Ishikawa (cell line): ENCODE measurements around the gene TMSB15C.

Source experiments
- CEBPB ChIP-seq: IDR thresholded peaks from 2 replicates; pipeline ENCODE4 v1.6.1; 2012
- CREB1 ChIP-seq: IDR thresholded peaks from 2 replicates; pipeline ENCODE4 v1.6.1; 2012; ENCODE audit warnings: low read depth
- EP300 ChIP-seq: IDR thresholded peaks from 2 replicates; pipeline ENCODE4 v1.6.1; 2012; ENCODE audit warnings: borderline replicate concordance
- RAD21 ChIP-seq: IDR thresholded peaks from 2 replicates; pipeline ENCODE4 v1.6.1; 2012; ENCODE audit warnings: low read depth

- TF ChIP-seq RAD21 (no peak), EP300 (no peak), CEBPB (no peak), CREB1 (no peak)
Measured at GRCh38 chrX:104085477-104085876, 9.4 kb upstream of the TMSB15C start.
